T-helper 17 cell (primary cell): ENCODE results near the gene ANKRD36B. TPM values are rescaled to one million over a fixed set of nuclear protein-coding genes. Genes with fewer than 3 reads are reported as not detected.
"Not testable (repeated sequence)": the region's sequence is repeated elsewhere in the genome, so short reads cannot be mapped to it uniquely, and the experiment has no call there.

Experiments
- ATAC-seq: fragments of 150-1000 bp; cut with Tn5 transposase; 2 replicates; pipeline ENCODE4 v1.10.0; 2021; ENCODE audit warnings: mild to moderate bottlenecking, moderate library complexity
- DNase-seq, 3 donors: peaks; one replicate each; pipeline versions ENCODE4 v3.0.0 to v3.0.0-alpha.2; 2020 to 2021
- H3K9me3 ChIP-seq: one replicate; pipeline ENCODE4 v1.7.0; 2013; ENCODE audit warnings: low read length, mild to moderate bottlenecking; ENCODE audit not compliant: control insufficient read depth, poor library complexity, severe bottlenecking
- H3K27ac Mint-ChIP-seq: one replicate; pipeline ENCODE4 v1.8.0; 2022; ENCODE audit warnings: mild to moderate bottlenecking, moderate library complexity, mixed read lengths
- H3K27me3 Mint-ChIP-seq: one replicate; pipeline ENCODE4 v1.8.0; 2022; ENCODE audit warnings: mixed read lengths
- H3K36me3 Mint-ChIP-seq: one replicate; pipeline ENCODE4 v1.8.0; 2022; ENCODE audit warnings: low read depth, mixed read lengths
- H3K4me1 Mint-ChIP-seq: one replicate; pipeline ENCODE4 v1.8.0; 2022; ENCODE audit warnings: mild to moderate bottlenecking, mixed read lengths
- H3K4me3 Mint-ChIP-seq: one replicate; pipeline ENCODE4 v1.8.0; 2022; ENCODE audit warnings: mild to moderate bottlenecking, moderate library complexity, mixed read lengths
- total RNA-seq, 4 donors: library from RNA in 2 of 4; stranded (reverse) in 2 of 4; gene quantifications; one replicate each; pipeline ENCODE4 v1.2.3 and lab custom pipeline; 2022 to 2026

ANKRD36B gene
- total RNA-seq, 2 donors from 2014 or later = 66.6 to 74.4 TPM

DNA sequence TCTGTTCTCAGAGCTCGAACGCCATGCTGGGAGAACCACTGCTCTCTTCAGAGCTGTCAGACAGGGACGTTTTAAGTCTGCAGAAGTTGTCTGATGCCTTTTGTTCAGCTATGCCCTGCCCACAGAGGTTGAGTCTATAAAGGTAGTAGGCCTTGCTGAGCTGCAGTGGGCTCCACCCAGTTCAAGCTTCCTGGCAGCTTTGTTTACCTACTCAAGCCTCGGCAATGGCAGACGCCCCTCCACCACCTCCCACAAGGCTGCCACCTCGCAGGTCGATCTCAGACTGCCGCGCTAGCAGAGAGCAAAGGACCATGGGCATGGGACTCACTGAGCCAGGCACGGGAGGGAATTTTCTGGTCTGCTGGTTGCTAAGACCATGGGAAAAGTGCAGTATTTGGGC, 11.9 kb upstream of the ANKRD36B start:
- H3K4me1 Mint-ChIP-seq, DNase-seq, H3K36me3 Mint-ChIP-seq, ATAC-seq, H3K4me3 Mint-ChIP-seq, H3K9me3 ChIP-seq, H3K27ac Mint-ChIP-seq: not testable (repeated sequence)
- H3K27me3 Mint-ChIP-seq = peaks cover 25% of the 10 kb centered on the region

GRCh38 chr2:97596180-97596579, 6.5 kb upstream of the ANKRD36B start:
- H3K4me1 Mint-ChIP-seq, H3K36me3 Mint-ChIP-seq, H3K4me3 Mint-ChIP-seq, DNase-seq, ATAC-seq, H3K27ac Mint-ChIP-seq, H3K9me3 ChIP-seq: not testable (repeated sequence)
- H3K27me3 Mint-ChIP-seq = peaks cover 27% of the 10 kb centered on the region

- H3K9me3 ChIP-seq, H3K27ac Mint-ChIP-seq, H3K27me3 Mint-ChIP-seq, H3K4me3 Mint-ChIP-seq, H3K4me1 Mint-ChIP-seq, DNase-seq, H3K36me3 Mint-ChIP-seq, ATAC-seq: not testable (repeated sequence)
These were observed 3.8 kb upstream of the ANKRD36B start for GRCh38 chr2:97593520-97593919.

GRCh38 chr2:97590515-97591394, 1.1 kb upstream of the ANKRD36B start:
- not testable (repeated sequence) for H3K9me3 ChIP-seq, H3K4me1 Mint-ChIP-seq, H3K27me3 Mint-ChIP-seq

GRCh38 chr2:97589257-97589597, 450 bp downstream of the ANKRD36B start:
- ATAC-seq, H3K9me3 ChIP-seq, H3K4me1 Mint-ChIP-seq, DNase-seq, H3K27me3 Mint-ChIP-seq, H3K36me3 Mint-ChIP-seq: not testable (repeated sequence)
- H3K27ac Mint-ChIP-seq = peak overlapping the region; percentile 95
- H3K4me3 Mint-ChIP-seq = peak overlapping the region; percentile 98

More at GRCh38 chr2:97590515-97591394, 1.1 kb upstream of the ANKRD36B start:
- not testable (repeated sequence) for H3K36me3 Mint-ChIP-seq, H3K27ac Mint-ChIP-seq
- peak overlapping the region; percentile 86 for H3K4me3 Mint-ChIP-seq
- DNase-seq (peak; percentile 46 to 65 (median 52)), ATAC-seq (peak; percentile 74)

DNA sequence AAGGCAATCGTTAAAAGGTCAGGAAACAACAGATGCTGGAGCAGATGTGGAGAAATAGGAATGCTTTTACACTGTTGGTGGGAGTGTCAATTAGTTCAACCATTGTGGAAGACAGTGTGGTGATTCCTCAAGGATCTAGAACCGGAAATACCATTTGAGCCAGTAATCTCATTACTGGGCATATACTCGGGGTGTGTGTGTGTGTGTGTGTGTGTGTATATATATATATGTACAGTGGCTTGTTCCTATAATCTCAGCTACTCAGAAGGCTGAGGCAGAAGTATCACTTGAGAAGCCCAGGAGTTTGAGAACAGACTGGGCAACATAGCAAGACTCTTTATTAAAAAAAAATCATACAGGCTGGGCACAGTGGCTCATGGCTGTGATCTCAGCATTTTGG, 24.0 kb downstream of the ANKRD36B start:
- not testable (repeated sequence) for DNase-seq, H3K36me3 Mint-ChIP-seq, H3K9me3 ChIP-seq, H3K27ac Mint-ChIP-seq, H3K4me3 Mint-ChIP-seq, H3K27me3 Mint-ChIP-seq, H3K4me1 Mint-ChIP-seq, ATAC-seq

DNA sequence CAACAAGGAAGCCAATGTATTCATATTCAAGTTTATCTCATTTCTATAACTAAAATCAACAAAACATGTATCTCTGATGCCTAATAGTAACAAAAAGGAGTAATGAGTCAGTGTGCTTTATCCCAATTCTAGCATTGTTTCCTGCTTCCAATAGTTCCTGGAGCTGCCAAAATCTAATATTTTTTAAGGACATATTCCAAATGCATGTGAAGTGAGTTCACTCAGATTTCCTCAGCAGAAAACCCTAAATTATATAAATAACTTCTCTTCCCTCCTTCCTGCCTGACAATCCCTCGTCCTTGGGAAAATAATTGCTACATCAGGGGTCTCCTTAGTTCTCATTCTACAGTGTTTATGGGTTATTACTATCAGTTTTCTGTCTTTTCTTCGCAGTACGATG, 37.3 kb downstream of the ANKRD36B start:
- not testable (repeated sequence) for H3K9me3 ChIP-seq, H3K4me1 Mint-ChIP-seq

DNA sequence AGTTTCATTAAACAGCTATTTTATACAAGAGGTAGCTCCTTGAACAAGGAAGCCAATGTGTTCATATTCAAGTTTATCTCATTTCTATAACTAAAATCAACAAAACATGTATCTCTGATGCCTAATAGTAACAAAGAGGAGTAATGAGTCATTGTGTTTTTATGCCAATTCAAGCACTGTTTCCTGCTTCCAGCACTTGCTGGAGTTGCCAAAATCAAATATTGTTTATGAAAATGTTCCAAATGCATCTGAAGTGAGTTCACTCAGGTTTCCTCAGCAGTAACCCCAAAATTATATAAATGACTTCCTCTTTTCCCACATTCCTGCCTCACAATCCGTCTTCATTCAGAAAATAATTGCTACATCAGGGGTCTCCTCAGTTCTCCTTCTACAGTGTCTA, 39.2 kb downstream of the ANKRD36B start:
- not testable (repeated sequence) for ATAC-seq, H3K27me3 Mint-ChIP-seq, DNase-seq, H3K4me3 Mint-ChIP-seq, H3K4me1 Mint-ChIP-seq, H3K27ac Mint-ChIP-seq, H3K9me3 ChIP-seq
- H3K36me3 Mint-ChIP-seq = peaks cover 15% of the 10 kb centered on the region

More for the DNA sequence above, 37.3 kb downstream of the ANKRD36B start:
- ATAC-seq, H3K4me3 Mint-ChIP-seq, H3K27me3 Mint-ChIP-seq, DNase-seq, H3K27ac Mint-ChIP-seq: not testable (repeated sequence)
- H3K36me3 Mint-ChIP-seq = peaks cover 19% of the 10 kb centered on the region

DNA sequence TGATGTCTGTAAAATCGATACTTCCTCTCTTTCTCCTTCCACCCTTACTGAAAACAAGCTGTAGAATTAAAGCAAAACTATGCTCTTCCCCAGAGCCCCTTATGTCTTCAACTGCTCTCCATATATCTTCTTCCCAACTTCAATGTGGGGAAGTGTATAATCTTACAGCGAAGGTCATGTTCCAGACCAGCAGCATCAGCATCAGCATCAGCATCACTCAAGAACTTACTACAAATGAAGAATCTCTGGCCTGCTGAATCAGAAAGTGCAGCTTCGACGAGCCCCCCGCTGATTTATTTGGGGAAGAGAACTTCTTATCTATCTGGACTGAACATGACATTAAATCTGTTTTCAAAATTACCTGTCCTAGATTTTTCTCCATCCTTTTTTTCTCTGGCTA, 40.6 kb downstream of the ANKRD36B start:
- peaks cover 12% of the 10 kb centered on the region for H3K36me3 Mint-ChIP-seq
- DNase-seq, H3K9me3 ChIP-seq, H3K4me3 Mint-ChIP-seq, H3K4me1 Mint-ChIP-seq, ATAC-seq, H3K27me3 Mint-ChIP-seq, H3K27ac Mint-ChIP-seq: not testable (repeated sequence)

DNA sequence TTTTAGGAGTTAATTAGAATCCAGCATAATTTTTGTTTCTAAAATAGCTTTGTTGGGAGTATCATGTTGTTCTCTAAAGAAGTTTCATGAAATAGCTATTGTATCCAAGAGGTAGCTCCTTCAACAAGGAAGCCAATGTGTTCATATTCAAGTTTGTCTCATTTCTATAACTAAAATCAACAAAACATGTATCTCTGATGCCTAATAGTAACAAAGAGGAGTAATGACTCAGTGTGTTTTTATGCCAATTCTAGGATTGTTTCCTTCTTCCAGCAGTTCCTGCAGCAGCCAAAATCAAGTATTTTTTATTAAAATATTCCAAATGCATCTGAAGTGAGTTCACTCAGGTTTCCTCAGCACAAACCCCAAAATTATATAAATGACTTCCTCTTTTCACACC, 41.1 kb downstream of the ANKRD36B start:
- H3K27me3 Mint-ChIP-seq, H3K27ac Mint-ChIP-seq, H3K4me3 Mint-ChIP-seq, ATAC-seq, DNase-seq, H3K9me3 ChIP-seq, H3K4me1 Mint-ChIP-seq: not testable (repeated sequence)
- peaks cover 12% of the 10 kb centered on the region for H3K36me3 Mint-ChIP-seq

GRCh38 chr2:97546711-97547110, 43.0 kb downstream of the ANKRD36B start:
- no peak for ATAC-seq
- Mint-ChIP-seq H3K36me3 (peaks cover 6% of the 10 kb centered on the region), H3K27ac (no peak overlapping the region), H3K4me3 (no peak overlapping the region), H3K27me3 (no peaks in the 10 kb centered on the region), H3K4me1 (peaks cover 2% of the 10 kb centered on the region)
- no peak for DNase-seq
- H3K9me3 ChIP-seq = no peaks in the 10 kb centered on the region

- not testable (repeated sequence) for H3K9me3 ChIP-seq, H3K27ac Mint-ChIP-seq, ATAC-seq, H3K36me3 Mint-ChIP-seq, H3K4me3 Mint-ChIP-seq, H3K4me1 Mint-ChIP-seq, DNase-seq, H3K27me3 Mint-ChIP-seq
These were observed 44.8 kb downstream of the ANKRD36B start for GRCh38 chr2:97544911-97545310.

DNA sequence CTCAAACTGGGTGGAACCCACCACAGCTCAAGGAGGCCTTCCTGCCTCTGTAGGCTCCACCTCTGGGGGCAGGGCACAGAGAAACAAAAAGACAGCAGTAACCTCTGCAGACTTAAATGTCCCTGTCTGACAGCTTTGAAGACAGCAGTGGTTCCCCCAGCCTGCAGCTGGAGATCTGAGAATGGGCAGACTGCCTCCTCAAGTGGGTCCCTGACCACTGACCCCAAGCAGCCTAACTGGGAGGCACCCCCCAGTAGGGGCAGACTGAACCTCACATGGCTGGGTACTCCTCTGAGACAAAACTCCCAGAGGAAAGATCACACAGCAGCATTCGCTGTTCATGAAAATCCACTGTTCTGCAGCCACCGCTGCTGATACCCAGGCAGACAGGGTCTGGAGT, 63.8 kb downstream of the ANKRD36B start:
- not testable (repeated sequence) for H3K36me3 Mint-ChIP-seq, H3K9me3 ChIP-seq, H3K27me3 Mint-ChIP-seq, H3K4me3 Mint-ChIP-seq, ATAC-seq, DNase-seq, H3K27ac Mint-ChIP-seq, H3K4me1 Mint-ChIP-seq

DNA sequence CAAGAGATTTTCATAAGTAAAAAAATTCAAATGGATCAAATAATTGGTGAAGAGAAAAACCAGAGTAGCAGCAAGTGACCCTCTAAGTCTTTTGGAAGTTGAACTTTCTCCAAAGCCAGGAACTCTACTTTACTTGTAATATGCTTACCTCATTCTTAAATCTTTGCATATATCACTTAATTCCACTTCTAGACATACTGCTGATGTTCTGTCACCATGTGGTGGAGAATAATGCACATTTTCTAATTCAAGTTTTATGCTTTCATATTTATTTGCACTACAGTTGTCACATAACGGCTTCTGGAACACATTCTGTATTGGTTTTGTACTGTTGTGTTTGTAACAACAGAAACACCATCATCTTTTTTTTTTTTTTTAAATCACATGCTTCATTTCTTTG, 65.9 kb downstream of the ANKRD36B start:
- H3K4me1 Mint-ChIP-seq, H3K9me3 ChIP-seq, ATAC-seq, H3K36me3 Mint-ChIP-seq, DNase-seq, H3K27ac Mint-ChIP-seq, H3K27me3 Mint-ChIP-seq, H3K4me3 Mint-ChIP-seq: not testable (repeated sequence)
